ENCODE results near the gene SLC7A11.
A peak's percentile ranks its signal among the peaks of the same experiment; 100 is the strongest.
"Not testable (repeated sequence)": the region's sequence is repeated elsewhere in the genome, so short reads cannot be mapped to it uniquely, and the experiment has no call there.

SLC7A11 gene

GRCh38 chr4:138243369-138243768 is 1.2 kb upstream of the SLC7A11 start:
- no peak overlapping the region for H3K4me3 ChIP-seq (ENCODE audit: low read depth, low read length)

GRCh38 chr4:138242834-138243156 is 646 bp upstream of the SLC7A11 start:
- no peak overlapping the region for H3K4me3 ChIP-seq (ENCODE audit: low read depth, low read length)

- H3K4me3 ChIP-seq (ENCODE audit: low read depth, low read length), result peak overlapping the region; percentile 76
Observed at GRCh38 chr4:138241281-138242075, 671 bp downstream of the SLC7A11 start.

GRCh38 chr4:138239491-138239890 is 2.7 kb downstream of the SLC7A11 start:
- H3K4me3 ChIP-seq (ENCODE audit: low read depth, low read length), result peak overlapping the region; percentile 53

GRCh38 chr4:138238521-138239292 is 3.4 kb downstream of the SLC7A11 start:
- H3K4me3 ChIP-seq (ENCODE audit: low read depth, low read length), result peak overlapping the region; percentile 53

GRCh38 chr4:138237132-138237531 is 5.0 kb downstream of the SLC7A11 start:
- not testable (repeated sequence) for H3K4me3 ChIP-seq (ENCODE audit: low read depth, low read length)

GRCh38 chr4:138236037-138236436 is 6.1 kb downstream of the SLC7A11 start:
- H3K4me3 ChIP-seq (ENCODE audit: low read depth, low read length), result no peak overlapping the region

GRCh38 chr4:138235419-138235952 is 6.7 kb downstream of the SLC7A11 start:
- no peak overlapping the region for H3K4me3 ChIP-seq (ENCODE audit: low read depth, low read length)

GRCh38 chr4:138234248-138234647 is 7.9 kb downstream of the SLC7A11 start:
- H3K4me3 ChIP-seq (ENCODE audit: low read depth, low read length), result no peak overlapping the region

- H3K4me3 ChIP-seq (ENCODE audit: low read depth, low read length), result no peak overlapping the region
Observed at GRCh38 chr4:138233313-138234034, 8.7 kb downstream of the SLC7A11 start.

GRCh38 chr4:138232364-138232763 is 9.8 kb downstream of the SLC7A11 start:
- H3K4me3 ChIP-seq (ENCODE audit: low read depth, low read length), result no peak overlapping the region

- H3K4me3 ChIP-seq (ENCODE audit: low read depth, low read length), result no peak overlapping the region
Observed at GRCh38 chr4:138230048-138230447, 12.1 kb downstream of the SLC7A11 start.

- H3K4me3 ChIP-seq (ENCODE audit: low read depth, low read length), result no peak overlapping the region
Observed at GRCh38 chr4:138229160-138229559, 13.0 kb downstream of the SLC7A11 start.

GRCh38 chr4:138226351-138226750 is 15.8 kb downstream of the SLC7A11 start:
- H3K4me3 ChIP-seq (ENCODE audit: low read depth, low read length), result no peak overlapping the region

GRCh38 chr4:138225477-138225876 is 16.7 kb downstream of the SLC7A11 start:
- H3K4me3 ChIP-seq (ENCODE audit: low read depth, low read length), result no peak overlapping the region

GRCh38 chr4:138224614-138225013 is 17.5 kb downstream of the SLC7A11 start:
- no peak overlapping the region for H3K4me3 ChIP-seq (ENCODE audit: low read depth, low read length)

- H3K4me3 ChIP-seq (ENCODE audit: low read depth, low read length), result no peak overlapping the region
Observed at GRCh38 chr4:138223231-138223910, 18.8 kb downstream of the SLC7A11 start.

GRCh38 chr4:138222046-138222445 is 20.1 kb downstream of the SLC7A11 start:
- H3K4me3 ChIP-seq (ENCODE audit: low read depth, low read length), result no peak overlapping the region

- H3K4me3 ChIP-seq (ENCODE audit: low read depth, low read length), result no peak overlapping the region
Observed at GRCh38 chr4:138218976-138219375, 23.2 kb downstream of the SLC7A11 start.

- H3K4me3 ChIP-seq (ENCODE audit: low read depth, low read length), result no peak overlapping the region
Observed at GRCh38 chr4:138217567-138217966, 24.6 kb downstream of the SLC7A11 start.
